ENCODE results near the gene PLEKHA7.

PLEKHA7 gene

GRCh38 chr11:16832193-16832539 lies 182.0 kb downstream of the PLEKHA7 start:
- no peak for TF ChIP-seq CTCF (conservative IDR thresholded peaks at IDR 0.05; ENCODE audit: low read length)
- no peak overlapping the region for H3K4me3 ChIP-seq (ENCODE audit: low read length)
- no peak for DNase-seq (ENCODE audit: low read depth)

GRCh38 chr11:16831316-16832192 lies 182.7 kb downstream of the PLEKHA7 start:
- DNase-seq (ENCODE audit: low read depth): no peak
- H3K4me3 ChIP-seq (ENCODE audit: low read length): no peak overlapping the region
- TF ChIP-seq CTCF (conservative IDR thresholded peaks at IDR 0.05; ENCODE audit: low read length): no peak

GRCh38 chr11:16827139-16827538 lies 187.1 kb downstream of the PLEKHA7 start:
- TF ChIP-seq CTCF (conservative IDR thresholded peaks at IDR 0.05; ENCODE audit: low read length): no peak
- no peak for DNase-seq (ENCODE audit: low read depth)
- no peak overlapping the region for H3K4me3 ChIP-seq (ENCODE audit: low read length)

- TF ChIP-seq CTCF (conservative IDR thresholded peaks at IDR 0.05; ENCODE audit: low read length): no peak
- DNase-seq (ENCODE audit: low read depth): no peak
- no peak overlapping the region for H3K4me3 ChIP-seq (ENCODE audit: low read length)
Measured at GRCh38 chr11:16825968-16826367, 188.2 kb downstream of the PLEKHA7 start.

- H3K4me3 ChIP-seq (ENCODE audit: low read length): no peak overlapping the region
- TF ChIP-seq CTCF (conservative IDR thresholded peaks at IDR 0.05; ENCODE audit: low read length): no peak
- DNase-seq (ENCODE audit: low read depth): no peak
Measured at GRCh38 chr11:16825101-16825500, 189.1 kb downstream of the PLEKHA7 start.

GRCh38 chr11:16820324-16821092 lies 193.7 kb downstream of the PLEKHA7 start:
- H3K4me3 ChIP-seq (ENCODE audit: low read length): no peak overlapping the region
- peak; percentile 86 for TF ChIP-seq CTCF (conservative IDR thresholded peaks at IDR 0.05; ENCODE audit: low read length)
- peak; percentile 78 for DNase-seq (ENCODE audit: low read depth)

Measured in AG10803 (cell line).